ENCODE results near the gene YY1AP1. TPM values are rescaled to one million over a fixed set of nuclear protein-coding genes. Genes with fewer than 3 reads are reported as not detected.
"Not testable (repeated sequence)": the region's sequence is repeated elsewhere in the genome, so short reads cannot be mapped to it uniquely, and the experiment has no call there.

YY1AP1 gene
- total and polyA plus RNA-seq, 2 donors (not counting 3 experiments of a cell fraction or from before 2014, with no cell fraction given): 42.3 to 46.4 TPM

DNA sequence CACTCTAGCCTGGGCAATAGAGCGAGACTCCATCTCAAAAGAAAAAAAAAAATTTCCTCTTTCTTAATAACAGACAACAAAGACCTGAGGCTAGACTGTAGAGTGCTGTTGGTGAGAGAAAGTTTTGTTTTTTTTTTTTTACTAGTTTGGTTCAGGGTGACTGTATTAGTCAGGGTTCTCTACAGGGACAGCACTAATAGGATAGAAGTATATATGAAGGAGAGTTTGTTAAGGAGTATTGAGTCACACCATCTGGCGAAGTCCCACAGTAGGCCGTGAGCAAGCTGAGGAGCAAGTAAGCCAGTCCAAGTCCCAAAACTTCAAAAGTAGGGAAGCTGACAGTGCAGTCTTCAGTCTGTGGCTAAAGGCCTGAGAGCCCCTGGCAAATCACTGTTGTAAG is 22.9 kb upstream of the YY1AP1 start:
- H3K9ac ChIP-seq (replicated peaks; ENCODE audit: extremely low read depth, insufficient read depth, low read length); POLR2A ChIA-PET; CTCF ChIA-PET; dilution Hi-C loops (cut with MboI; ENCODE audit: extremely low pct_ligation_motif_present, low sequenced_read_pairs); DNase-seq (ENCODE audit: low read depth, low spot score); H3K9me1 ChIP-seq (replicated peaks; ENCODE audit: control insufficient read depth, extremely low read depth, insufficient read depth, low read length); H3K36me3 ChIP-seq (ENCODE audit: control insufficient read depth in 2 of 2, extremely low read depth in 1 of 2, insufficient read depth in 2 of 2, low read length in 2 of 2); intact Hi-C loops (cut with micrococcal nuclease); H3K27ac ChIP-seq (ENCODE audit: insufficient read depth, low read depth, low read length); H4K20me1 ChIP-seq (replicated peaks; ENCODE audit: control insufficient read depth, extremely low read depth, insufficient read depth, low read length); H3K9me3 ChIP-seq (replicated peaks; ENCODE audit: control insufficient read depth, insufficient read depth, low read length); H3K27me3 ChIP-seq (ENCODE audit: control insufficient read depth in 2 of 2, insufficient read depth in 2 of 2, low read length in 2 of 2); FAIRE-seq; H2AFZ ChIP-seq (ENCODE audit: low read depth, low read length); H3K4me2 ChIP-seq (ENCODE audit: insufficient read depth, low read length); H3K4me1 ChIP-seq (ENCODE audit: control insufficient read depth, extremely low read depth, insufficient read depth, low read length); H3K4me3 ChIP-seq (replicated peaks in 1 of 3; ENCODE audit: insufficient read depth in 1 of 3, low read depth in 1 of 3, low read length in 3 of 3); BruUV-seq (replicated peaks): not testable (repeated sequence)
- H3K79me2 ChIP-seq (ENCODE audit: control insufficient read depth, insufficient read depth, low read length): peaks cover 18% of the 10 kb centered on the region

DNA sequence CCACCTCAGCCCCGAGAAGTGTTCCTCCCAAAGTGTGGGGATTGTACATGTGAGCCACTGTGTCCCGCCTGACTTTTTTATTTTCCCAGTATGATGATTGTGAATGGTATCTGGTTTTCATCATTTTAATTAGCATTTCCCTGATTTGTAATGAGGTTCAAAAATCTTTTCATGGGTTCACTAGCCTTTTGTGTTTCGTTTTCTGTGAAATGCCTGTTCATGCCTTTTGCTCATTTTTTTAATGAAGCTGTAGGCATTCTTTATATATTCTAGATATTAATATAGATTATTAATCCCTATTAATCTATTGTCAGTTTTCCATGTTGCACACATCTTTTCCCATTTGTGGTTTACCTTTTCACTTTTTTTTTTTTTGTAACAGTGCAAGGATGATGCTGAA is 20.8 kb upstream of the YY1AP1 start:
- dilution Hi-C loops (cut with MboI; ENCODE audit: extremely low pct_ligation_motif_present, low sequenced_read_pairs) (no loop called here), intact Hi-C loops (cut with micrococcal nuclease) (no loop called here)
- Histone ChIP-seq H3K4me1 (ENCODE audit: control insufficient read depth, extremely low read depth, insufficient read depth, low read length) (no peaks in the 10 kb centered on the region), H3K36me3 (ENCODE audit: control insufficient read depth in 2 of 2, extremely low read depth in 1 of 2, insufficient read depth in 2 of 2, low read length in 2 of 2) (no peaks in the 10 kb centered on the region), H2AFZ (ENCODE audit: low read depth, low read length) (no peak overlapping the region), H3K27ac (ENCODE audit: insufficient read depth, low read depth, low read length) (no peak overlapping the region), H3K79me2 (ENCODE audit: control insufficient read depth, insufficient read depth, low read length) (peaks cover 37% of the 10 kb centered on the region), H3K9me3 (replicated peaks; ENCODE audit: control insufficient read depth, insufficient read depth, low read length) (no peaks in the 10 kb centered on the region), H4K20me1 (replicated peaks; ENCODE audit: control insufficient read depth, extremely low read depth, insufficient read depth, low read length) (peaks cover 2% of the 10 kb centered on the region), H3K4me3 (replicated peaks in 1 of 3; ENCODE audit: insufficient read depth in 1 of 3, low read depth in 1 of 3, low read length in 3 of 3) (no peak overlapping the region), H3K4me2 (ENCODE audit: insufficient read depth, low read length) (no peak overlapping the region), H3K9ac (replicated peaks; ENCODE audit: extremely low read depth, insufficient read depth, low read length) (no peak overlapping the region), H3K27me3 (ENCODE audit: control insufficient read depth in 2 of 2, insufficient read depth in 2 of 2, low read length in 2 of 2) (no peaks in the 10 kb centered on the region), H3K9me1 (replicated peaks; ENCODE audit: control insufficient read depth, extremely low read depth, insufficient read depth, low read length) (no peaks in the 10 kb centered on the region)
- ChIA-PET CTCF (no interaction called here), POLR2A (no interaction called here)
- no TSS peak for BruUV-seq (replicated peaks)
- no peak for DNase-seq (ENCODE audit: low read depth, low spot score)
- TF ChIP-seq FOS (IDR thresholded peaks at IDR 0.05; ENCODE audit: borderline replicate concordance, insufficient read depth, low read length): no peak
- TF ChIP-seq, protein P1, sequence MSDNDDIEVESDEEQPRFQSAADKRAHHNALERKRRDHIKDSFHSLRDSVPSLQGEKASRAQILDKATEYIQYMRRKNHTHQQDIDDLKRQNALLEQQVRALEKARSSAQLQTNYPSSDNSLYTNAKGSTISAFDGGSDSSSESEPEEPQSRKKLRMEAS (IDR thresholded peaks at IDR 0.05; ENCODE audit: insufficient read depth, insufficient read length): no peak
- no peak for TF ChIP-seq POLR2AphosphoS5 (IDR thresholded peaks at IDR 0.05; ENCODE audit: insufficient read depth, low read depth, low read length)
- TF ChIP-seq POLR2A (IDR thresholded peaks at IDR 0.05; ENCODE audit: low read depth, low read length): no peak
- TF ChIP-seq JUN (IDR thresholded peaks at IDR 0.05; ENCODE audit: borderline replicate concordance, insufficient read depth, insufficient read length, low read depth): no peak
- no peak for TF ChIP-seq MYC (IDR thresholded peaks at IDR 0.05; ENCODE audit: low read depth, low read length)
- TF ChIP-seq, protein P2, sequence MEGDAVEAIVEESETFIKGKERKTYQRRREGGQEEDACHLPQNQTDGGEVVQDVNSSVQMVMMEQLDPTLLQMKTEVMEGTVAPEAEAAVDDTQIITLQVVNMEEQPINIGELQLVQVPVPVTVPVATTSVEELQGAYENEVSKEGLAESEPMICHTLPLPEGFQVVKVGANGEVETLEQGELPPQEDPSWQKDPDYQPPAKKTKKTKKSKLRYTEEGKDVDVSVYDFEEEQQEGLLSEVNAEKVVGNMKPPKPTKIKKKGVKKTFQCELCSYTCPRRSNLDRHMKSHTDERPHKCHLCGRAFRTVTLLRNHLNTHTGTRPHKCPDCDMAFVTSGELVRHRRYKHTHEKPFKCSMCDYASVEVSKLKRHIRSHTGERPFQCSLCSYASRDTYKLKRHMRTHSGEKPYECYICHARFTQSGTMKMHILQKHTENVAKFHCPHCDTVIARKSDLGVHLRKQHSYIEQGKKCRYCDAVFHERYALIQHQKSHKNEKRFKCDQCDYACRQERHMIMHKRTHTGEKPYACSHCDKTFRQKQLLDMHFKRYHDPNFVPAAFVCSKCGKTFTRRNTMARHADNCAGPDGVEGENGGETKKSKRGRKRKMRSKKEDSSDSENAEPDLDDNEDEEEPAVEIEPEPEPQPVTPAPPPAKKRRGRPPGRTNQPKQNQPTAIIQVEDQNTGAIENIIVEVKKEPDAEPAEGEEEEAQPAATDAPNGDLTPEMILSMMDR (IDR thresholded peaks at IDR 0.05; ENCODE audit: extremely low read depth in 1 of 2, insufficient read depth in 1 of 2, low read depth in 1 of 2, low read length in 2 of 2): no peak
- no peak for TF ChIP-seq GATA2 (IDR thresholded peaks at IDR 0.05; ENCODE audit: insufficient read depth, insufficient read length, low read depth, low read length)
- TF ChIP-seq EZH2 (IDR thresholded peaks at IDR 0.05; ENCODE audit: borderline replicate concordance, low read depth, low read length, severe bottlenecking): no peak
- no peak for FAIRE-seq

Measured in endothelial cell of umbilical vein (primary cell).